ENCODE results near the gene BTD. TPM values are rescaled to one million over a fixed set of nuclear protein-coding genes. Genes with fewer than 3 reads are reported as not detected.

Gene BTD
- total RNA-seq, 4 donors from 2014 or later, result 17.0 to 49.4 (median 41.6) TPM

- peak; percentile 86 for DNase-seq (ENCODE audit: low spot score)
- ATAC-seq (ENCODE audit: low FRiP score), result peak; percentile 78
- no peak for TF ChIP-seq CTCF (IDR thresholded peaks at IDR 0.05)
These were observed 44.4 kb downstream of the BTD start for GRCh38 chr3:15645740-15646501.

DNA sequence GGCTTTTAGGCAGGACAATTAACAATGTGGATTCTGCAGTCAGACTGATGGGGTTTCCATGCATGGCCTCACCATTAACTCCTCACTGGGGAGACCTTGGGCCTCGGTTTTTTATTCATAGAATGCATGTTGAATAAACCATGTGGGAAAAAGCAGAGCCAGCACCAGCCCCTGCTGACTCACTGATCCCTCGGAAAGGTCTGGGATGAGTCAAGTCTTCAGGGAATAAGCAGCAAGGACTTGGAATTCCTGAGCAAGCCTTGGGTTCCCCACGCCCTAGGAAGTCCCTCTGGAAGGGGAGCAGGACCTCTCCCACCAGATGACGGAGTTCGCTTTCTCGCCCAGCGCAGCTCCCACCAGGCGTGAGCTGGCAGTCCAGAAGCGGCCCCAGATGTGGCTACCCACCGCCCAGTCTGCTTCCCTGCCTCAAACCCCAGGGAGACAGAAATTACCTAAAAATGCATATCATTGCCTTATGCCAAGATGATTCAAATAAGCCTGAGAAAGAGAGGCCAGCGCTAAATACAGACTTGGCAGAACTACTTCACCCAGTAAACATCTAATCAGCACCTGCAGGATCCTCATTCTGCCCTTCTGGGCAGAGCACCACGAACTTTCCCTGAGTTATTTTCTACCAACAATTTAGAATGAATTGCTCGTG, 45.4 kb downstream of the BTD start:
- peak; percentile 42 for DNase-seq (ENCODE audit: low spot score)
- TF ChIP-seq CTCF (IDR thresholded peaks at IDR 0.05), result no peak
- peak; percentile 92 for ATAC-seq (ENCODE audit: low FRiP score)

DNA sequence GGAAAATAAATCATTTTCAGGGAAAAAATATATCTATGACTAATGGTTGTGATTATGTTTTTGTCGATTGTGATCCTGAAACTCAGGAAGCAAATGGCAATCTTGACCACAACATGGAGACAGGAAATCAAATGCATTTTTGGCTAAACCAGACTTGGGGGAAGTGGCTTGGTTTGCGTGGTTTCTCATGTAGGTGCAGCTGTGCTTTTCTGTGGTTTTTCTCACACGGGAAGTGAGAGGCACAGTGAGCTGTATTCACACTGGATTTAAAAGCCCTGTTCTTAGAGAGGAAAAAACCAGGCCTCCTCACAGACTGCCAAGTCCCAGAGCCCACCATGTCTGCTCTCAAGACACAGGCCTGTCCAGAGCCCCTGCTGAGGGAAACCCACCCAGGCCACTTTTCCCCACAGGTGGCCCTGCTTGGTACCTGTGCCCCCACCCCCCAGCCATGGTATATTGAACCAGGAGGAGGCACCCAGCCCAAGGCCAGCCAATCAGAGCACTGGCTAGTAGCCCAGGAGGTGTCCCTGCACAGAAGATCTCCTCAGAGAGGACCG, 46.1 kb downstream of the BTD start:
- ATAC-seq (ENCODE audit: low FRiP score), result no peak
- TF ChIP-seq CTCF (IDR thresholded peaks at IDR 0.05), result no peak
- no peak for DNase-seq (ENCODE audit: low spot score)

DNA sequence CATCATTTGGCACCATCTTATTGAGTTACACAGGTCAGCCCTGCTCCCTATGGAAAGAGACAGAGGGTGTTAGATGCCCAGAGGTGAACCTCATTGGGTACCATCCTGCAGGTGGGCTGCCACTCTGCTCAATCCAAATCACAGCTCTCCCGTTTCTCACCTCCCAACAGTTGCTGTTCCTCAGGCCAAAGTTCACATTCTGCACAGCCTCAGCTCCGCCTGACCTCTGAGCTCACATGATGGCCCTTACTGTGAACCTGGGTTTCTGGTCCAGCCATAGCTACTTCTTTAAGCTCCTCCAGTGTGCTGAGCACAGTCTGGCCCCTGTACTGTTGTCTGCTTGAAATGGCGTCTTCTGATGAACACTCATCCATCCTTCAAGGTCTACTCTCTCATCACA, 47.8 kb downstream of the BTD start:
- ATAC-seq (ENCODE audit: low FRiP score), result no peak
- no peak for TF ChIP-seq CTCF (IDR thresholded peaks at IDR 0.05)

DNA sequence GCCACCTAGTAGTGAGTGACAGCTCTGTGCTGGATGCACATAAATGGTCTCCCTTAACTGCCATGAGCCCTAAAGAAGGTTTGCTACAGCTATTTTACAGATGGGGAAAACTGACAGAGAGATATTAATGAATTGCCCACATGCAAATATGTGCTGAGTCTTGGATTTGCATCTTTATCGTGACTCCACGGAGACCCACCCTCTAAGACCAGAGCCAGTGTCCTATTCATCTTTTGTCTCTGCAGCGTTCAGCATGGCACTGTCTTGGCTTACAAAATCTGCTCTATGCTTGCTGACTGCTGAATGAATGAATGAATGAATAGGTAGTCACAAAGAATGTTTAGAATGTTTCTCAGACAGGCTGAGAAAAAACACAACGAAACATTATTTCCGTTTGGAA, 48.3 kb downstream of the BTD start:
- no peak for TF ChIP-seq CTCF (IDR thresholded peaks at IDR 0.05)
- ATAC-seq (ENCODE audit: low FRiP score) (no peak), DNase-seq (ENCODE audit: low spot score) (no peak)

More for the DNA sequence above, 47.8 kb downstream of the BTD start:
- DNase-seq (ENCODE audit: low spot score), result no peak

GRCh38 chr3:15651396-15651795, 49.9 kb downstream of the BTD start:
- no peak for TF ChIP-seq CTCF (IDR thresholded peaks at IDR 0.05)
- ATAC-seq (ENCODE audit: low FRiP score), result no peak
- no peak for DNase-seq (ENCODE audit: low spot score)
